ENCODE data around the gene WFDC5.
"Not testable (repeated sequence)": the region's sequence is repeated elsewhere in the genome, so short reads cannot be mapped to it uniquely, and the experiment has no call there.

WFDC5 gene

DNA sequence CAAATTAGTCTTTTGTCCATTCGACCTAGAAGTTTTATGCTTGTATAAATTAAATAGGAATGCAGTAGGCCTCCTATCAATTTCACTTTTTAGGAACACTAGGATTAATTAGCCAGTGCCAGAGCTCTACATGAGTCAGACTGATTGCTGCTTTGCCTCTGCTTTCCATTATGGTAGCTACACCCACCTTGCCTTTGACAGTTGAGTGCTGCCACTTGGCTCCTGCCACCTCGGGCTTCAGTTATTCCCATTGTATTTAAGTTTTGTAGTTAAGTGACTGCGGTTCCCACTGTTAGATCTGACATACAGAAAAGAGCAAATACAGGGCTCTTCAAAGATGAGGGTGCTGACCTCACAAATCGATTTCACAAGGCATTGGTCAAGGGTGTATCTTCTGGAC lies 25.9 kb upstream of the WFDC5 start:
- Histone ChIP-seq H3K9ac (ENCODE audit: low read length in 5 of 5) (no peak overlapping the region), H3K27ac (ENCODE audit: low read depth, low read length) (no peak overlapping the region), H3K4me3 (ENCODE audit: low read depth in 1 of 5, low read length in 5 of 5) (no peak overlapping the region), H3K27me3 (ENCODE audit: control insufficient read depth in 5 of 5, insufficient read depth in 4 of 5, low read length in 5 of 5) (peaks cover 6 to 20% (median 8%) of the 10 kb centered on the region in 5 donors), H3K36me3 (ENCODE audit: control insufficient read depth in 5 of 5, insufficient read depth in 5 of 5, low read length in 5 of 5) (no peaks in the 10 kb centered on the region), H3K9me3 (ENCODE audit: control insufficient read depth in 5 of 5, low read length in 5 of 5) (no peaks in the 10 kb centered on the region), H3K4me1 (ENCODE audit: control insufficient read depth in 5 of 5, insufficient read depth in 5 of 5, low read length in 5 of 5) (peaks cover 0 to 5% (median 0%) of the 10 kb centered on the region in 5 donors)

DNA sequence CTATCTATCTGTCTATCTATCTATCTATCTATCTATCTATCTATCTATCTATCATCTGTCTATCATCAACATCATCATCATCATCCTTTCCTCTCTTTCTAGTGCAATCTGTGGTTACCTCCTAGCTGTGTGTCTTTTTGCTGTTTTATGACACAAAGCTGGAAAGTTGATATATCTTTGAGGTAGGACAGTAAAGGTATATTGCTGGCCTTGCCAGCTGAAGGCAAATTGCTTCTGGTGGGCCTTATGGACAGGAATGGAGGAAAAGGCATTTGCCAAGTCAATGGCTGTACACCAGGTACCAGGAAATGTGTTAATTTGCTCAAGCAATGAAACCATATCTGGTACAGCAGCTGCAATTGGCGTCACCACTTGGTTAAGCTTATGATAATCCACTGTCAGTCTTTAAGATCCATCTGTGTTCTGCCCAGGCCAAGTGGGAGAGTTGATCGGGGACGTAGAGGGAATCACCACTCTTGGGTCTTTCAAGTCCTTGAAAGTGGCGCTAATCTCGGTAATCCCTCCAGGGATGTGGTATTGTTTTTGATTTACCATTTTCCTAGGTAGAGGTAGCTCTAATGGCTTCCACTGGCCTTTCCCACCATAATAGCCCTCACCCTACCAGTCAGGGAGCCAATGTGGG lies 24.9 kb upstream of the WFDC5 start:
- not testable (repeated sequence) for H3K27ac ChIP-seq (ENCODE audit: low read depth, low read length); H3K9ac ChIP-seq (ENCODE audit: low read length in 5 of 5); H3K4me1 ChIP-seq (ENCODE audit: control insufficient read depth in 5 of 5, insufficient read depth in 5 of 5, low read length in 5 of 5); H3K36me3 ChIP-seq (ENCODE audit: control insufficient read depth in 5 of 5, insufficient read depth in 5 of 5, low read length in 5 of 5); H3K9me3 ChIP-seq (ENCODE audit: control insufficient read depth in 5 of 5, low read length in 5 of 5); H3K4me3 ChIP-seq (ENCODE audit: low read depth in 1 of 5, low read length in 5 of 5)
- peaks cover 5 to 15% (median 8%) of the 10 kb centered on the region in 5 donors for H3K27me3 ChIP-seq (ENCODE audit: control insufficient read depth in 5 of 5, insufficient read depth in 4 of 5, low read length in 5 of 5)

DNA sequence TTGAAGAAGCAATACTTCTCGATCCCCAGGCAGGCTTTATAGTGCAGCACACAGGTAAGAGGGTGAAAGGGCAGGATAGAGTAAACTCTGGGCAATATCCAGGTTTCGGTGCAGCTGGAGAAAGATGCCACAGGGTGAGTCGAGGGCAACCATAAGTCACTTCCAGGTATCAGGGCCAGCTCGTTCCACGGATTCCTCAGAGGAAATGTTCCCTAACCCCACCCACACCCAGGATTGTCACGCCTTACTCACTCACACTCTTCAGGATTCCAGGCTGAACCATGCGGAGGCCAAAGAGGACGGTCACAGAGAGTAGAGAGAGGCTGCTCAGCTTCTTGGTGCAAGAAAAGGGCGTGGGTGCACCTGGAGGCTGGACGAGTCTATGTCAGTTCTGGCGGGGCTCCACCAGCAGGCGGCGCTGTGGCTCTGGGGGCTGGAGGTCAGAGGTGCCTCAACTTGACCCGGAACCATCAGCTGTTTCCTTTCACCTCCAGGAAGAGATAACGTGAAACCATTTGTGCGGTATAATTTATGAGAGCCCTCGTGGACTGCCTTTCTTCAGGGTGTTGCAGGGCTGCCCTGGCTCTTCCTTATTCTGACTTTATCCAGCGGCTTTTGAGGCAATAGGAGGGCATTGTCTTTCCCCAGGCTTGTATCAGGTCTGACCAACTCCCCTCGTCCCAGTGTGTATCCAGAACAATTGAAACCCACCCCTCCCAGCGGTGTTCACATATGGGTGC lies 23.8 kb upstream of the WFDC5 start:
- H3K4me3 ChIP-seq (ENCODE audit: low read depth in 1 of 5, low read length in 5 of 5) = peak overlapping the region in 1 of 5 donors; percentile 28
- no peaks in the 10 kb centered on the region for H3K9me3 ChIP-seq (ENCODE audit: control insufficient read depth in 5 of 5, low read length in 5 of 5)
- peaks cover 0 to 5% (median 0%) of the 10 kb centered on the region in 5 donors for H3K4me1 ChIP-seq (ENCODE audit: control insufficient read depth in 5 of 5, insufficient read depth in 5 of 5, low read length in 5 of 5)
- H3K9ac ChIP-seq (ENCODE audit: low read length in 5 of 5) = no peak overlapping the region
- no peaks in the 10 kb centered on the region for H3K36me3 ChIP-seq (ENCODE audit: control insufficient read depth in 5 of 5, insufficient read depth in 5 of 5, low read length in 5 of 5)
- H3K27me3 ChIP-seq (ENCODE audit: control insufficient read depth in 5 of 5, insufficient read depth in 4 of 5, low read length in 5 of 5) = peaks cover 0 to 15% (median 8%) of the 10 kb centered on the region in 5 donors
- H3K27ac ChIP-seq (ENCODE audit: low read depth, low read length) = no peak overlapping the region

DNA sequence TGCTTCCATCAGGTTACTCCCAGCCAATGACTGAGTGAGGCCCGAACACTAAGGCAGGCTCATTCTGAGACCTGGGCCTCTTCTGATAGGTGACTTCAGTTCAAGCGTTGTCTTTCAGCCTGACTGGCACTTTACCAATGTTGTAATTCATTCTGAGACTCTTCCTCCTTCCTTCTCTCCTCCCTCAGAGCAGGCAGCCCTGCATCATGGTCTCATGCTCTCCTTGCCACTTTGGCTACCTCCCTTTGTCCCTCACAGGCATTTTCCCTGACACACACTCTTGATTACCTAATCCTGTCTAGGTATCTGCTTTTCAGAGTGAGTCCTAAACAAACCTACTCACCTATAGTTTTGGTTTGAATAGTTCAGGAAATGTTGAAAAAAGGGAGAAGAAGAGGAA lies 21.9 kb upstream of the WFDC5 start:
- no peaks in the 10 kb centered on the region for H3K36me3 ChIP-seq (ENCODE audit: control insufficient read depth in 5 of 5, insufficient read depth in 5 of 5, low read length in 5 of 5)
- peaks cover 0 to 5% (median 0%) of the 10 kb centered on the region in 5 donors for H3K4me1 ChIP-seq (ENCODE audit: control insufficient read depth in 5 of 5, insufficient read depth in 5 of 5, low read length in 5 of 5)
- H3K9ac ChIP-seq (ENCODE audit: low read length in 5 of 5) = no peak overlapping the region
- no peaks in the 10 kb centered on the region for H3K9me3 ChIP-seq (ENCODE audit: control insufficient read depth in 5 of 5, low read length in 5 of 5)
- H3K27me3 ChIP-seq (ENCODE audit: control insufficient read depth in 5 of 5, insufficient read depth in 4 of 5, low read length in 5 of 5) = peaks cover 0 to 15% (median 8%) of the 10 kb centered on the region in 5 donors
- no peak overlapping the region for H3K4me3 ChIP-seq (ENCODE audit: low read depth in 1 of 5, low read length in 5 of 5)
- H3K27ac ChIP-seq (ENCODE audit: low read depth, low read length) = no peak overlapping the region

DNA sequence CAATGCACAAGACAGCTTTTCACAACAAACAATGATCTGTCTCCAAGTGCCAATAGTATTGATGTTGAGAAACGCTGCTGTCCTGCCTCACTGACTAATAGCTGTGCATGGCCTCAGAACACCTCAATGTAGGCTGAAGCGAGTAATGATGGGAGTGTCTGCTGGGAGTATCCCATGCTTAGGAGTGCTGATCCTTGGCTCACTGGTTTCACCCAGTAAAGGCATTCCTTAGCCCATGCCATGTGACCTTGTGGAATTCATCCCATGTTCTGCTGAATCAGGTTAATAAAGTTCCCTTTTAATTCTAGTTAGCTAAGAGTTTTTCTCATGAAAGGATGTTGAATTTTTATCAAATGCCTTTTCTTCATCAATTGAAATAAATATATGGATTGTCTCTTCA lies 13.1 kb upstream of the WFDC5 start:
- Histone ChIP-seq H3K4me3 (ENCODE audit: low read depth in 1 of 5, low read length in 5 of 5) (no peak overlapping the region), H3K9me3 (ENCODE audit: control insufficient read depth in 5 of 5, low read length in 5 of 5) (no peaks in the 10 kb centered on the region), H3K36me3 (ENCODE audit: control insufficient read depth in 5 of 5, insufficient read depth in 5 of 5, low read length in 5 of 5) (no peaks in the 10 kb centered on the region), H3K27me3 (ENCODE audit: control insufficient read depth in 5 of 5, insufficient read depth in 4 of 5, low read length in 5 of 5) (peaks cover 0 to 22% (median 10%) of the 10 kb centered on the region in 5 donors), H3K27ac (ENCODE audit: low read depth, low read length) (no peak overlapping the region), H3K4me1 (ENCODE audit: control insufficient read depth in 5 of 5, insufficient read depth in 5 of 5, low read length in 5 of 5) (no peaks in the 10 kb centered on the region), H3K9ac (ENCODE audit: low read length in 5 of 5) (no peak overlapping the region)

DNA sequence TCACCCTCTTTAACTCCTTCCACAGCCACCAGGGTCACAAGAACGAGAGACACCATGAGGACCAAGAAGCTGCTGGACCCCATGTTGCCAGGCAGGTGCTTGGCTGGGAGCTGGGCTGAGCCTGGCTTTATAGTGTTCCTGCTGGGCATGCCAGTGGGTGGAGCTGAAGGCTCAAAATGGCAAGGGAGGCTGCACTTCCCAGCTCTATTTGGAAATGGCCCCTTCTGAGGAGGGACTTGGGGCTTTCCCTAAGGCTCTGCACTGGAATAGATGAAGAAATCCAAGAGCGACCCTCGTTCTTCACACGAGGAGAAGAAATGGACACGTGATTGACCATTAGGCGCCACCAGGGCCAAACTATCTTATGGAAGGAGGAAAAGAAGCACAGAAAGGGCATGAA lies 9.4 kb upstream of the WFDC5 start, which contains the start of gene WFDC12:
Gene WFDC12 (minus strand): TSS at position 101 of the 400 bp plus-strand sequence. CDS start 18 bp downstream, at position 83.
- H3K4me1 ChIP-seq (ENCODE audit: control insufficient read depth in 5 of 5, insufficient read depth in 5 of 5, low read length in 5 of 5) = no peaks in the 10 kb centered on the region
- H3K27me3 ChIP-seq (ENCODE audit: control insufficient read depth in 5 of 5, insufficient read depth in 4 of 5, low read length in 5 of 5) = peaks cover 0 to 19% (median 8%) of the 10 kb centered on the region in 5 donors
- H3K4me3 ChIP-seq (ENCODE audit: low read depth in 1 of 5, low read length in 5 of 5) = no peak within 1 kb of the TSS
- no peak within 1 kb of the TSS for H3K27ac ChIP-seq (ENCODE audit: low read depth, low read length)
- no peaks in the 10 kb centered on the region for H3K36me3 ChIP-seq (ENCODE audit: control insufficient read depth in 5 of 5, insufficient read depth in 5 of 5, low read length in 5 of 5)
- no peak within 1 kb of the TSS for H3K9ac ChIP-seq (ENCODE audit: low read length in 5 of 5)
- H3K9me3 ChIP-seq (ENCODE audit: control insufficient read depth in 5 of 5, low read length in 5 of 5) = no peaks in the 10 kb centered on the region

DNA sequence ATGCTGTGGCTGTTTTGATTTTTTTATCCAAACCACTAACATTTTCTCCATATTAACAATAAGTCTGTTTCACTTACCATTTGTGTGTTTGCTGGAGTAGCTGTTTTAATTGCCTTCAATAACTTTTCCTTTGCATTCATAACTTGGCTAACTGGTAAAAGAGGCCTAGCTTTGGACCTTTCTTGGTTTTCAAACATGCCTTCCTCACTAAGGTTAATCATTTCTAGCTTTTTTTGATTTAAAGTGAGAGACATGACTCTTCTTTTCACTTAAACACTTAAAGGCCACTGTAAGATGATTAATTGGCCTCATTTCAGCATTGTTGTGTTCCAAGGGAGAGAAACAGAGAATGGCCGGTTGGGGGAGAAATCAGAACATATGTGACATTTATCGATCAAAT lies 6.4 kb upstream of the WFDC5 start:
- Histone ChIP-seq H3K9me3 (ENCODE audit: control insufficient read depth in 5 of 5, low read length in 5 of 5) (no peaks in the 10 kb centered on the region), H3K36me3 (ENCODE audit: control insufficient read depth in 5 of 5, insufficient read depth in 5 of 5, low read length in 5 of 5) (no peaks in the 10 kb centered on the region), H3K4me1 (ENCODE audit: control insufficient read depth in 5 of 5, insufficient read depth in 5 of 5, low read length in 5 of 5) (no peaks in the 10 kb centered on the region), H3K4me3 (ENCODE audit: low read depth in 1 of 5, low read length in 5 of 5) (no peak overlapping the region), H3K9ac (ENCODE audit: low read length in 5 of 5) (no peak overlapping the region), H3K27ac (ENCODE audit: low read depth, low read length) (no peak overlapping the region), H3K27me3 (ENCODE audit: control insufficient read depth in 5 of 5, insufficient read depth in 4 of 5, low read length in 5 of 5) (peaks cover 0 to 15% (median 8%) of the 10 kb centered on the region in 5 donors)

DNA sequence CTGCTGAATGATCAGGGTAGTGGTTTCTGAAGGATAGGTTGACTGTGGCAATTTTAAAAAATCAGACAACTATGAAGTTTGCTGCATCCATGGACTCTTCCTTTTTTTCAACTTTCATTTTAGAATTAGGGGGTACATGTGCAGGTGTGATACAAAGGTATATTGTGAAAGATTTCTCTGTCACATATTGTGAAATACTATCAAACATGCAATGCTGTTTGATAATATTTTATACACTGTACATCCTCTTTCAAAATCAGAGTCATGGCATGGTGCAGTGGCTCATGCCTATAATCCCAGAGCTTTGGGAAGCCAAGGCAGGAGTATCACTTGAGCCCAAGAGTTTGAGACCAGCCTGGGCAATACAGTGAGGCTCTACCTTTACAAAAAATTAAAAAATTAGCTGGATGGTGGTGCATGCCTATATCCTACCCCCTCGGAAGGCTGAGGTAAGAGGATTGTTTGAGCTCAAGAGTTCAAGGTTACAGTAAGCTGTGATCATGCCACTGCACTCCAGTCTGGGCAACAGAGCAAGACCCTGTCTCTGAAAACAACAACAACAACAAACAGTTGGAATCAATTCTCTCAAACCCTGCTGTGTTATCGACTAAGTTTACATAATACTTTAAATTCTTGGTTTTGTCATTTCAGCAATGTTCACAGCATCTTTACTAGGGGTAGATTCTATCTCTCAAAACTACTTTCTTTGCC lies 4.7 kb upstream of the WFDC5 start:
- Histone ChIP-seq H3K9me3 (ENCODE audit: control insufficient read depth in 5 of 5, low read length in 5 of 5) (no peaks in the 10 kb centered on the region), H3K27me3 (ENCODE audit: control insufficient read depth in 5 of 5, insufficient read depth in 4 of 5, low read length in 5 of 5) (peaks cover under 1 to 18% (median 8%) of the 10 kb centered on the region in 5 donors), H3K27ac (ENCODE audit: low read depth, low read length) (no peak overlapping the region), H3K4me3 (ENCODE audit: low read depth in 1 of 5, low read length in 5 of 5) (no peak overlapping the region), H3K4me1 (ENCODE audit: control insufficient read depth in 5 of 5, insufficient read depth in 5 of 5, low read length in 5 of 5) (no peaks in the 10 kb centered on the region), H3K9ac (ENCODE audit: low read length in 5 of 5) (no peak overlapping the region), H3K36me3 (ENCODE audit: control insufficient read depth in 5 of 5, insufficient read depth in 5 of 5, low read length in 5 of 5) (no peaks in the 10 kb centered on the region)

DNA sequence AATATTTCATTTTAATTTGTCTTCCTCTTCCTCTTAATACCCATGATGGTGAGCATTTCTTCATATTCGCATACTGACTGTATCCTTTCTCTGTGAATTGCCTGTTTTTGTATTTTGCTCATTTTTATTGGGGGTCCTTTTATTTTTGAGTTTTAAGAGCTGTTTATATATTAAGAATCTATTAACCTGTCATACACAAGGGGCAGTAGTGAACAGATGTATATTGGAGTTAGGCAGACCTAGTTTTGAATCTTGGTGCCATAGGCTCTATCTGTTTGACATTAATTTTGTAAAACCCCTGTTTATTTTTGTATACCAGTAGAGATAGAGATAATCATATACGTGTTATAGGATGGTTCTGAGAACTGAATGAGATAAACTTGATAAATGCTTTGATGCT lies 3.1 kb upstream of the WFDC5 start:
- H3K36me3 ChIP-seq (ENCODE audit: control insufficient read depth in 5 of 5, insufficient read depth in 5 of 5, low read length in 5 of 5) = no peaks in the 10 kb centered on the region
- no peaks in the 10 kb centered on the region for H3K4me1 ChIP-seq (ENCODE audit: control insufficient read depth in 5 of 5, insufficient read depth in 5 of 5, low read length in 5 of 5)
- no peak overlapping the region for H3K9ac ChIP-seq (ENCODE audit: low read length in 5 of 5)
- peaks cover 0 to 15% (median 9%) of the 10 kb centered on the region in 5 donors for H3K27me3 ChIP-seq (ENCODE audit: control insufficient read depth in 5 of 5, insufficient read depth in 4 of 5, low read length in 5 of 5)
- H3K4me3 ChIP-seq (ENCODE audit: low read depth in 1 of 5, low read length in 5 of 5) = no peak overlapping the region
- no peaks in the 10 kb centered on the region for H3K9me3 ChIP-seq (ENCODE audit: control insufficient read depth in 5 of 5, low read length in 5 of 5)
- H3K27ac ChIP-seq (ENCODE audit: low read depth, low read length) = no peak overlapping the region

DNA sequence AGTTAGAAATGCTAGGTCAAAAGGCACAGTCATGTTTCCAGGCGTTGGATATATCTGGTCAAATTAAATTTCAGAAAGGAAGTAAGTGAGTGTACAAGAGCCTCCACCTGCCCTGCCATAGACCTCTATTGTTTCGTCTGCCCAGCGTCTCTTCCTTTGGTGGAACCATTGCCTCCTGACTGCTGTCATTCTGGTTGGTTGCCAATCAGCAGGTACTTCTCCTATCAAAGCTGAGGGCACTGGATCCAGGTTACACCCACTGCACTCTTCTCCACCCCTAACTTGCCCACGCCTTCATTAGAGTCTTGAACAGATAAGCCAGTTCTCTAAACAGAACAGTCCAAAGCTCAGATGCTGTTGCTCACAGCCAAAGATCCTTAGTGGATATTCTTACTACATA lies 2.6 kb upstream of the WFDC5 start:
- H3K4me1 ChIP-seq (ENCODE audit: control insufficient read depth in 5 of 5, insufficient read depth in 5 of 5, low read length in 5 of 5) = no peaks in the 10 kb centered on the region
- peaks cover 0 to 16% (median 9%) of the 10 kb centered on the region in 5 donors for H3K27me3 ChIP-seq (ENCODE audit: control insufficient read depth in 5 of 5, insufficient read depth in 4 of 5, low read length in 5 of 5)
- H3K4me3 ChIP-seq (ENCODE audit: low read depth in 1 of 5, low read length in 5 of 5) = no peak overlapping the region
- H3K27ac ChIP-seq (ENCODE audit: low read depth, low read length) = no peak overlapping the region
- no peaks in the 10 kb centered on the region for H3K9me3 ChIP-seq (ENCODE audit: control insufficient read depth in 5 of 5, low read length in 5 of 5)
- H3K36me3 ChIP-seq (ENCODE audit: control insufficient read depth in 5 of 5, insufficient read depth in 5 of 5, low read length in 5 of 5) = no peaks in the 10 kb centered on the region
- H3K9ac ChIP-seq (ENCODE audit: low read length in 5 of 5) = no peak overlapping the region

Data from subcutaneous abdominal adipose tissue (tissue), 5 donors.